Loucy (cell line): Measurements from ENCODE around the gene MCEE.

ENCODE experiments used
- H2AFZ ChIP-seq: fragments of 200-600 bp; sonication (generic); 2 replicates; pipeline ENCODE4 v1.6.0; 2016; ENCODE audit warnings: antibody characterized with exemption, mild to moderate bottlenecking, low read length, moderate library complexity
- H3F3A ChIP-seq: fragments of 200-600 bp; 2 replicates; pipeline ENCODE4 v1.6.0; 2016; ENCODE audit warnings: antibody characterized with exemption, low read depth, mild to moderate bottlenecking
- H3K27me3 ChIP-seq: fragments of 200-600 bp; sonication (generic); 2 replicates; pipeline ENCODE4 v1.6.1; 2014; ENCODE audit warnings: low read length, mild to moderate bottlenecking; ENCODE audit not compliant: insufficient read depth, poor library complexity, severe bottlenecking
- H3K36me3 ChIP-seq: fragments of 200-600 bp; sonication (generic); 2 replicates; pipeline ENCODE4 v1.6.1; 2016; ENCODE audit warnings: low read length; ENCODE audit not compliant: insufficient read depth
- H3K4me1 ChIP-seq: fragments of 200-600 bp; sonication (generic); 2 replicates; pipeline ENCODE4 v1.5.1; 2014; ENCODE audit warnings: low read length, mild to moderate bottlenecking; ENCODE audit not compliant: insufficient read depth, poor library complexity, severe bottlenecking
- H3K4me2 ChIP-seq: fragments of 200-600 bp; sonication (generic); 2 replicates; pipeline ENCODE4 v1.6.0; 2014; ENCODE audit warnings: antibody characterized with exemption, low read length, low read depth, mild to moderate bottlenecking; ENCODE audit not compliant: poor library complexity, severe bottlenecking
- H3K4me3 ChIP-seq: fragments of 200-600 bp; sonication (generic); 2 replicates; pipeline ENCODE4 v1.5.1; 2014; ENCODE audit warnings: low read length, mild to moderate bottlenecking, mixed read lengths; ENCODE audit not compliant: poor library complexity, severe bottlenecking
- H3K79me2 ChIP-seq: fragments of 200-600 bp; sonication (generic); 2 replicates; pipeline ENCODE4 v1.6.1; 2014; ENCODE audit warnings: low read length; ENCODE audit not compliant: insufficient read depth
- H3K9ac ChIP-seq: fragments of 200-600 bp; sonication (generic); 2 replicates; pipeline ENCODE4 v1.6.0; 2014; ENCODE audit warnings: mild to moderate bottlenecking, low read depth, low read length, moderate library complexity; ENCODE audit not compliant: poor library complexity, severe bottlenecking
- H3K9me2 ChIP-seq: fragments of 200-600 bp; sonication (generic); replicated peaks from 2 replicates; pipeline ENCODE4 v1.6.1; 2016; ENCODE audit warnings: low read depth, low read length, mixed read lengths
- H3K9me3 ChIP-seq: fragments of 200-600 bp; sonication (generic); 2 replicates; pipeline ENCODE4 v1.6.1; 2014; ENCODE audit warnings: mild to moderate bottlenecking, antibody characterized with exemption, low read length, low read depth; ENCODE audit not compliant: insufficient read depth
- H4K20me1 ChIP-seq: fragments of 200-600 bp; sonication (generic); 2 replicates; pipeline ENCODE4 v1.6.0; 2014; ENCODE audit warnings: antibody characterized with exemption, low read length, mild to moderate bottlenecking; ENCODE audit not compliant: insufficient read depth, poor library complexity, severe bottlenecking
- CTCF ChIP-seq: fragments of 200-600 bp; sonication (generic); conservative IDR thresholded peaks from 2 replicates; pipeline ENCODE4 v1.5.1; 2014; ENCODE audit warnings: mild to moderate bottlenecking, antibody characterized with exemption, low read length
- EZH2phosphoT487 ChIP-seq: fragments of 200-600 bp; IDR thresholded peaks from 2 replicates; pipeline ENCODE4 v1.6.1; 2018; ENCODE audit warnings: antibody characterized with exemption, mild to moderate bottlenecking, moderate library complexity, borderline replicate concordance

The MCEE gene

GRCh38 chr2:71070294-71071093 lies 59.5 kb downstream of the MCEE start:
- Histone ChIP-seq H2AFZ (no peak overlapping the region), H4K20me1 (peaks cover 15% of the 10 kb centered on the region), H3K4me2 (peak overlapping the region; percentile 93), H3K27me3 (no peaks in the 10 kb centered on the region), H3K4me1 (peaks cover 32% of the 10 kb centered on the region), H3K9me3 (no peaks in the 10 kb centered on the region), H3K4me3 (peak overlapping the region; percentile 93), H3K79me2 (peaks cover 39% of the 10 kb centered on the region), H3K9ac (peak overlapping the region; percentile 95), H3K36me3 (peaks cover 22% of the 10 kb centered on the region; the same call in 1 of the 2 replicates), H3F3A (no peaks in the 10 kb centered on the region), H3K9me2 (no peaks in the 10 kb centered on the region)
- peak; percentile 55 for TF ChIP-seq CTCF
- no peak for TF ChIP-seq EZH2phosphoT487

- no peaks in the 10 kb centered on the region for H3K9me2 ChIP-seq
- TF ChIP-seq EZH2phosphoT487 = no peak
- TF ChIP-seq CTCF = no peak
- peak overlapping the region; percentile 95 for H3K9ac ChIP-seq
- no peaks in the 10 kb centered on the region for H3K27me3 ChIP-seq
- H3K36me3 ChIP-seq = peaks cover 17% of the 10 kb centered on the region; the same call in 1 of the 2 replicates
- H3K4me1 ChIP-seq = peaks cover 32% of the 10 kb centered on the region
- H3K79me2 ChIP-seq = peaks cover 39% of the 10 kb centered on the region
- H4K20me1 ChIP-seq = peaks cover 15% of the 10 kb centered on the region
- peak overlapping the region; percentile 93 for H3K4me2 ChIP-seq
- H3K4me3 ChIP-seq = peak overlapping the region; percentile 93
- H2AFZ ChIP-seq = no peak overlapping the region
- H3F3A ChIP-seq = no peaks in the 10 kb centered on the region
- no peaks in the 10 kb centered on the region for H3K9me3 ChIP-seq
Observed at GRCh38 chr2:71069376-71069775, 60.7 kb downstream of the MCEE start.

- Histone ChIP-seq H3K27me3 (no peaks in the 10 kb centered on the region), H3F3A (no peaks in the 10 kb centered on the region), H3K9ac (peak within 1 kb of the TSS; percentile 95), H3K9me3 (no peaks in the 10 kb centered on the region), H3K36me3 (peaks cover 8% of the 10 kb centered on the region; the same call in 1 of the 2 replicates), H3K4me2 (peak within 1 kb of the TSS; percentile 93), H3K79me2 (peaks cover 39% of the 10 kb centered on the region), H2AFZ (peak within 1 kb of the TSS; percentile 83), H3K9me2 (no peaks in the 10 kb centered on the region), H3K4me1 (peaks cover 32% of the 10 kb centered on the region), H4K20me1 (peaks cover 15% of the 10 kb centered on the region), H3K4me3 (peak within 1 kb of the TSS; percentile 93)
- TF ChIP-seq EZH2phosphoT487 (no peak), CTCF (0 out of 2 replicates have a peak, but pooled peaks have one; percentile 18)
Observed at GRCh38 chr2:71068218-71069035, 61.6 kb downstream of the MCEE start, which contains the start of gene NAGK. Gene NAGK, plus strand, starts transcription at chr2:71068648. Its CDS starts 36 bp downstream, at chr2:71068684.
